Adrenal gland (tissue), 12 donors: ENCODE measurements around the gene FGFR3. TPM values are rescaled to one million over a fixed set of nuclear protein-coding genes. Genes with fewer than 3 reads are reported as not detected.

Experiments
- DNase-seq, 7 donors: peaks; one replicate each; pipeline ENCODE4 v3.0.0-alpha.2; 2019 to 2020
- H3K27ac ChIP-seq, 5 donors: fragments of 200-600 bp; sonication (generic) in 4 of 5; 1 replicate in 3 of 5; 2 replicates in 2 of 5; pipeline versions ENCODE4 v1.5.1 to v1.8.0; 2016 to 2020; ENCODE audit warnings: mild to moderate bottlenecking in 1 of 5
- H3K27me3 ChIP-seq: fragments of 200-600 bp; 2 replicates; pipeline ENCODE4 v1.8.0; 2021
- H3K36me3 ChIP-seq, 2 donors: fragments of 200-600 bp; replicated peaks in 1 of 2; 1 replicate in 1 of 2; 2 replicates in 1 of 2; pipeline versions ENCODE4 v1.5.1 to v1.8.0; 2018 to 2022
- H3K4me1 ChIP-seq, 2 donors: fragments of 200-600 bp; replicated peaks in 1 of 2; 1 replicate in 1 of 2; 2 replicates in 1 of 2; pipeline versions ENCODE4 v1.5.1 to v1.8.0; 2018 to 2021
- H3K4me3 ChIP-seq, 4 donors: fragments of 200-600 bp; sonication (generic) in 3 of 4; one replicate each; pipeline ENCODE4 v1.5.1; 2016 to 2018
- H3K9me3 ChIP-seq, 3 donors: fragments of 200-600 bp; sonication (generic) in 1 of 3; replicated peaks in 1 of 3; 1 replicate in 2 of 3; 2 replicates in 1 of 3; pipeline versions ENCODE4 v1.5.1 to v1.8.0; 2016 to 2021
- CTCF ChIP-seq, 6 experiments: fragments of 450-650 bp in 4 of 6; fragments of 200-600 bp in 2 of 6; sonication (generic) in 1 of 6; IDR thresholded peaks; 1 replicate in 5 of 6; 2 replicates in 1 of 6; pipeline versions ENCODE4 v1.5.1 to v1.8.0; 2016 to 2021; ENCODE audit warnings: antibody characterized with exemption in 6 of 6, mild to moderate bottlenecking in 2 of 6, moderate library complexity in 1 of 6
- POLR2A ChIP-seq, 2 donors: fragments of 450-650 bp; IDR thresholded peaks; one replicate each; pipeline ENCODE4 v1.6.1; 2017; ENCODE audit warnings: antibody characterized with exemption in 2 of 2, mild to moderate bottlenecking in 2 of 2, moderate library complexity in 1 of 2
- WGBS, 4 donors: extraction: QIAGEN DNeasy Blood & Tissue Kit in 2 of 4; methylation state at CpG; one replicate each; pipeline versions ENCODE4 v1.1.5 to v1.1.7; 2013 to 2017; 5-methylcytosine and 5-hydroxymethylcytosine counted together
- intact Hi-C, 2 donors: fragments of 100-400 bp; cut with DNase I; formaldehyde crosslinking; loops; one replicate each; pipeline versions ENCODE4 v1.14.1 to v1.15.0; 2022 to 2023
- polyA plus RNA-seq, 3 donors: library from polyadenylated mRNA; stranded (reverse); fragments of 200-250 nt in 2 of 3; fragments of 350-450 nt in 1 of 3; fragmentation: Illumina TruSeq in 1 of 3; extraction: RNeasy Lipid Tissue Mini Kit (QIAGEN cat#74804) in 1 of 3; gene quantifications; one replicate each; pipeline ENCODE4 v1.2.3, GENCODE V29; 2013 to 2014
- total RNA-seq, 9 donors: library from RNA; depleted of rRNA in 4 of 9; stranded (reverse); fragments of >200 nt in 4 of 9; fragments of 120-200 nt in 1 of 9; fragmentation: NEBNext Ultra II Directional in 1 of 9; extraction: Animal tissue kit (Norgen Biotek cat#: 25700) in 1 of 9; gene quantifications; one replicate each; pipeline versions ENCODE4 v1.1.0 to v1.2.4, GENCODE V29; 2013 to 2023
- donor health status: healthy with polysubstance abuse.
- donor health status: Bipolar disorder and iron deficiency.
- donor health status: DM: yes; HTN: yes; CAD: no.
- donor health status: DM: no; HTN: no; CAD: no.
- donor health status: DM: no; HTN: no; CAD: no.
- donor health status: DM: yes; HTN: yes; CAD: no.

Gene FGFR3
- total and polyA plus RNA-seq, 12 donors, result 0.11 to 4.7 (median 1.9) TPM

DNA sequence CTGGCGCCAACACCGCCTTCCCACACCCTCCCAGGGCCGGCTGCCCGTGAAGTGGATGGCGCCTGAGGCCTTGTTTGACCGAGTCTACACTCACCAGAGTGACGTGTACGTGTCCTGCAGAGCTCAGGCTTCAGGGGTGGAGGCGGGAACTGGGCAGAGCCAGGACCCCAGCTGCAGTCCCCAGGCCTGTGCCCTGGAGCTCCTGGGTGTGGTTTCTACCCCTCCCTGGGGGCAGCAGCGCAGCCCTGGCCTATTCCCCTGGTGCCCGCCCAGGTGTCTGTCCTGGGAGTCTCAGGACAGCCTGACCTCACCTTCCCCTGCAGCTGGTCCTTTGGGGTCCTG is 13.1 kb downstream of the FGFR3 start:
- H3K36me3 ChIP-seq, result no peaks in the 10 kb centered on the region
- no peaks in the 10 kb centered on the region for H3K27me3 ChIP-seq
- no peak overlapping the region for H3K27ac ChIP-seq
- WGBS, 4 donors, result 83 to 94% (median 90%) methylated on average over 1 to 11 of the region's 11 CpGs
- DNase-seq, result no peak
- intact Hi-C loops, result loop anchor here in 1 of 2 donors (2.0 to 10.0 kb wide), 2 partner anchors 57 to 411 kb away; no protein-coding TSS in a partner anchor
- H3K4me1 ChIP-seq, result no peaks in the 10 kb centered on the region
- no peaks in the 10 kb centered on the region for H3K9me3 ChIP-seq
- no peak overlapping the region for H3K4me3 ChIP-seq
- no peak for TF ChIP-seq CTCF (IDR thresholded peaks at IDR 0.05)
- no peak for TF ChIP-seq POLR2A (IDR thresholded peaks at IDR 0.05)

DNA sequence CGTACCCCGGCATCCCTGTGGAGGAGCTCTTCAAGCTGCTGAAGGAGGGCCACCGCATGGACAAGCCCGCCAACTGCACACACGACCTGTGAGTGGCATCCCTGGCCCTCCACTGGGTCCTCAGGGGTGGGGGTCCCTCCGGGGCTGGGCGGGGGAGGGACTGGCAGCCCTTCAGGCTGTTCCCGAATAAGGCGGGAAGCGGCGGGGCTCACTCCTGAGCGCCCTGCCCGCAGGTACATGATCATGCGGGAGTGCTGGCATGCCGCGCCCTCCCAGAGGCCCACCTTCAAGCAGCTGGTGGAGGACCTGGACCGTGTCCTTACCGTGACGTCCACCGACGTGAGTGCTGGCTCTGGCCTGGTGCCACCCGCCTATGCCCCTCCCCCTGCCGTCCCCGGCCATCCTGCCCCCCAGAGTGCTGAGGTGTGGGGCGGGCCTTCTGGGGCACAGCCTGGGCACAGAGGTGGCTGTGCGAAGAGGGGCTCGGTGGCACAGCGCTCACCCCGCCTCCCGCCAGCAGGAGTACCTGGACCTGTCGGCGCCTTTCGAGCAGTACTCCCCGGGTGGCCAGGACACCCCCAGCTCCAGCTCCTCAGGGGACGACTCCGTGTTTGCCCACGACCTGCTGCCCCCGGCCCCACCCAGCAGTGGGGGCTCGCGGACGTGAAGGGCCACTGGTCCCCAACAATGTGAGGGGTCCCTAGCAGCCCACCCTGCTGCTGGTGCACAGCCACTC is 13.7 kb downstream of the FGFR3 start:
- DNase-seq, result no peak
- WGBS, 4 donors, result 86 to 93% (median 88%) methylated on average over 2 to 41 of the region's 41 CpGs
- H3K27ac ChIP-seq, result no peak overlapping the region
- no peaks in the 10 kb centered on the region for H3K4me1 ChIP-seq
- H3K9me3 ChIP-seq, result no peaks in the 10 kb centered on the region
- intact Hi-C loops, result loop anchor here in 1 of 2 donors (2.0 to 10.0 kb wide), 2 partner anchors 58 to 412 kb away; no protein-coding TSS in a partner anchor
- H3K27me3 ChIP-seq, result no peaks in the 10 kb centered on the region
- TF ChIP-seq CTCF (IDR thresholded peaks at IDR 0.05) (no peak), POLR2A (IDR thresholded peaks at IDR 0.05) (no peak)
- H3K4me3 ChIP-seq, result no peak overlapping the region
- H3K36me3 ChIP-seq, result no peaks in the 10 kb centered on the region

GRCh38 chr4:1807332-1807777 is 14.3 kb downstream of the FGFR3 start:
- no peak for TF ChIP-seq CTCF (IDR thresholded peaks at IDR 0.05)
- TF ChIP-seq POLR2A (IDR thresholded peaks at IDR 0.05), result no peak
- Histone ChIP-seq H3K4me1 (no peaks in the 10 kb centered on the region), H3K9me3 (no peaks in the 10 kb centered on the region), H3K27ac (no peak overlapping the region), H3K36me3 (no peaks in the 10 kb centered on the region), H3K4me3 (no peak overlapping the region), H3K27me3 (no peaks in the 10 kb centered on the region)
- WGBS, 4 donors, result 74 to 100% (median 81%) methylated on average over 2 to 16 of the region's 16 CpGs
- intact Hi-C loops, result loop anchor here in 1 of 2 donors (2.0 to 10.0 kb wide), 2 partner anchors 59 to 413 kb away; no protein-coding TSS in a partner anchor
- DNase-seq, result no peak

DNA sequence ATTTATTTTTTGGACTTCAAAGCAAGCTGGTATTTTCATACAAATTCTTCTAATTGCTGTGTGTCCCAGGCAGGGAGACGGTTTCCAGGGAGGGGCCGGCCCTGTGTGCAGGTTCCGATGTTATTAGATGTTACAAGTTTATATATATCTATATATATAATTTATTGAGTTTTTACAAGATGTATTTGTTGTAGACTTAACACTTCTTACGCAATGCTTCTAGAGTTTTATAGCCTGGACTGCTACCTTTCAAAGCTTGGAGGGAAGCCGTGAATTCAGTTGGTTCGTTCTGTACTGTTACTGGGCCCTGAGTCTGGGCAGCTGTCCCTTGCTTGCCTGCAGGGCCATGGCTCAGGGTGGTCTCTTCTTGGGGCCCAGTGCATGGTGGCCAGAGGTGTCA is 15.3 kb downstream of the FGFR3 start:
- intact Hi-C loops, result loop anchor here in 1 of 2 donors (10.0 kb wide), 1 partner anchor 414 kb away; no protein-coding TSS in a partner anchor
- no peak for TF ChIP-seq POLR2A (IDR thresholded peaks at IDR 0.05)
- H3K27me3 ChIP-seq, result no peaks in the 10 kb centered on the region
- no peak overlapping the region for H3K4me3 ChIP-seq
- WGBS, 4 donors, result 85 to 91% (median 88%) methylated on average over 6 of the region's 6 CpGs
- H3K4me1 ChIP-seq, result no peaks in the 10 kb centered on the region
- H3K27ac ChIP-seq, result no peak overlapping the region
- peaks cover 0 to 4% of the 10 kb centered on the region in 2 donors for H3K36me3 ChIP-seq
- DNase-seq, result no peak
- H3K9me3 ChIP-seq, result no peaks in the 10 kb centered on the region
